ENCODE measurements around the gene KRTAP10-5.

The KRTAP10-5 gene

DNA sequence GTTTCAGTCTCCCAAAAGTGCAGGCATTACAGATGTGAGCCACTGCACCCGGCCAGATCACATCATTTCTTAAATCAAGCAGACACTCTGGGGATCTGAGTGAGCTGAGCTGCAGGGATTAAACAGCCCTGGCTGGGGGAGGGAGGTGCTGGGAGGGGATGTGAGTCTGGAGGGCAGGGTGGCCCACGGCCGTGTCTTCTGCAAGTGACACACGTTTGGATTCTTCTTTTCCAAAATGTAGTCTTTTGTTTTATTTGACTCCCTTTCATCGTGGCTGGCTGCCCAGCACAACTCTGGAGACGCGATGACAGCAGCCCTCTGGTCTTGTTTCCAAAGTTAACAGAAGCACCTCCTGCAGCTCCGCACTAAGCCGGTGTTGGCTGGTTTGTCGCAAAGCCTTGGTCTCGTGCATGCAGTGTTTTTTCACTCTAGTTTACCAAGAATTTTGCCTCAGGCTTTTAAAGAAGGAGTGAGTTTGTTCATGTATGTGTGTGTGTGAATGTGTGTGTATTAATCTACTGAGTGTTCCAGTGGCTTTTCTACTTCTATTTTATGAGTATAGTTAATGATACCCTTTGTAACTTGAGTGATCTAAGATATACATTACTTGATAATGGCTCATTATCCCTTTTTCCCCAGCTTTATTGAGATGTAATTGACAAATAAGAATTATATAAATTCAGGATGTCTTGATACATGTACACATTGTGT lies 2.8 kb upstream of the KRTAP10-5 start:
- H3K27me3 ChIP-seq (ENCODE audit: control insufficient read depth in 5 of 5, insufficient read depth in 4 of 5, low read length in 5 of 5), result peaks cover 6 to 15% (median 11%) of the 10 kb centered on the region in 5 donors

GRCh38 chr21:44582055-44582454 lies 1.7 kb upstream of the KRTAP10-5 start:
- Histone ChIP-seq H3K9me3 (ENCODE audit: control insufficient read depth in 5 of 5, low read length in 5 of 5) (peaks cover 3 to 29% (median 19%) of the 10 kb centered on the region in 5 donors), H3K9ac (ENCODE audit: low read length in 5 of 5) (no peak overlapping the region), H3K4me1 (ENCODE audit: control insufficient read depth in 5 of 5, insufficient read depth in 5 of 5, low read length in 5 of 5) (no peaks in the 10 kb centered on the region), H3K36me3 (ENCODE audit: control insufficient read depth in 5 of 5, insufficient read depth in 5 of 5, low read length in 5 of 5) (no peaks in the 10 kb centered on the region), H3K27ac (ENCODE audit: low read depth, low read length) (no peak overlapping the region), H3K27me3 (ENCODE audit: control insufficient read depth in 5 of 5, insufficient read depth in 4 of 5, low read length in 5 of 5) (peaks cover 6 to 15% (median 11%) of the 10 kb centered on the region in 5 donors), H3K4me3 (ENCODE audit: low read depth in 1 of 5, low read length in 5 of 5) (no peak overlapping the region)

More for the DNA sequence above, 2.8 kb upstream of the KRTAP10-5 start:
- no peak overlapping the region for H3K9ac ChIP-seq (ENCODE audit: low read length in 5 of 5)
- H3K4me3 ChIP-seq (ENCODE audit: low read depth in 1 of 5, low read length in 5 of 5), result no peak overlapping the region
- H3K9me3 ChIP-seq (ENCODE audit: control insufficient read depth in 5 of 5, low read length in 5 of 5), result peaks cover 0 to 24% (median 14%) of the 10 kb centered on the region in 5 donors
- no peak overlapping the region for H3K27ac ChIP-seq (ENCODE audit: low read depth, low read length)
- no peaks in the 10 kb centered on the region for H3K36me3 ChIP-seq (ENCODE audit: control insufficient read depth in 5 of 5, insufficient read depth in 5 of 5, low read length in 5 of 5)
- H3K4me1 ChIP-seq (ENCODE audit: control insufficient read depth in 5 of 5, insufficient read depth in 5 of 5, low read length in 5 of 5), result no peaks in the 10 kb centered on the region

DNA sequence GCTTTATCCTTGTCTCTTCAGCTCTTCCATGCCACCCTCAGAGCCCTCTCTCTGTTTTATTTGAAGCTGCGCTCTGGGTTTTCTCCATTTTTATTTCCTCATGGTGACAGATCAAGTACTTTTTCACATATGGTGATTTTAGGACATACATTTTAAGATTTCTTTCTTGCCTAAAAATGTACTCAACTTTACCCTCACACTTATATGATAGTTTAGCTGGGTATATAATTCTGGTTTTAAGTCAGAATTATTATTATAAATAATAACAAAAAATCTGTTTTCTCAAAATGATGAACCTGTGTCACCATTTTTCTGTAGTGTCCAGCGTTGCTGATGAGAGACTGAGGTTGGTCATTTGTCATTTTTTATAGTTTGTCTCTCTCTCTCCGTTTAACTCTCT lies 754 bp upstream of the KRTAP10-5 start:
- H3K9me3 ChIP-seq (ENCODE audit: control insufficient read depth in 5 of 5, low read length in 5 of 5), result peaks cover 7 to 34% (median 27%) of the 10 kb centered on the region in 5 donors
- H3K27ac ChIP-seq (ENCODE audit: low read depth, low read length), result no peak overlapping the region

GRCh38 chr21:44579833-44580144 lies 615 bp downstream of the KRTAP10-5 start:
- Histone ChIP-seq H3K9ac (ENCODE audit: low read length in 5 of 5) (no peak overlapping the region), H3K27ac (ENCODE audit: low read depth, low read length) (no peak overlapping the region), H3K4me1 (ENCODE audit: control insufficient read depth in 5 of 5, insufficient read depth in 5 of 5, low read length in 5 of 5) (no peaks in the 10 kb centered on the region), H3K9me3 (ENCODE audit: control insufficient read depth in 5 of 5, low read length in 5 of 5) (peaks cover 7 to 33% (median 29%) of the 10 kb centered on the region in 5 donors), H3K36me3 (ENCODE audit: control insufficient read depth in 5 of 5, insufficient read depth in 5 of 5, low read length in 5 of 5) (no peaks in the 10 kb centered on the region), H3K4me3 (ENCODE audit: low read depth in 1 of 5, low read length in 5 of 5) (no peak overlapping the region), H3K27me3 (ENCODE audit: control insufficient read depth in 5 of 5, insufficient read depth in 4 of 5, low read length in 5 of 5) (peaks cover 0 to 9% (median 6%) of the 10 kb centered on the region in 5 donors)

More for the DNA sequence above, 754 bp upstream of the KRTAP10-5 start:
- no peaks in the 10 kb centered on the region for H3K4me1 ChIP-seq (ENCODE audit: control insufficient read depth in 5 of 5, insufficient read depth in 5 of 5, low read length in 5 of 5)
- peaks cover 6 to 15% (median 11%) of the 10 kb centered on the region in 5 donors for H3K27me3 ChIP-seq (ENCODE audit: control insufficient read depth in 5 of 5, insufficient read depth in 4 of 5, low read length in 5 of 5)
- no peak overlapping the region for H3K9ac ChIP-seq (ENCODE audit: low read length in 5 of 5)
- no peaks in the 10 kb centered on the region for H3K36me3 ChIP-seq (ENCODE audit: control insufficient read depth in 5 of 5, insufficient read depth in 5 of 5, low read length in 5 of 5)
- H3K4me3 ChIP-seq (ENCODE audit: low read depth in 1 of 5, low read length in 5 of 5), result no peak overlapping the region

DNA sequence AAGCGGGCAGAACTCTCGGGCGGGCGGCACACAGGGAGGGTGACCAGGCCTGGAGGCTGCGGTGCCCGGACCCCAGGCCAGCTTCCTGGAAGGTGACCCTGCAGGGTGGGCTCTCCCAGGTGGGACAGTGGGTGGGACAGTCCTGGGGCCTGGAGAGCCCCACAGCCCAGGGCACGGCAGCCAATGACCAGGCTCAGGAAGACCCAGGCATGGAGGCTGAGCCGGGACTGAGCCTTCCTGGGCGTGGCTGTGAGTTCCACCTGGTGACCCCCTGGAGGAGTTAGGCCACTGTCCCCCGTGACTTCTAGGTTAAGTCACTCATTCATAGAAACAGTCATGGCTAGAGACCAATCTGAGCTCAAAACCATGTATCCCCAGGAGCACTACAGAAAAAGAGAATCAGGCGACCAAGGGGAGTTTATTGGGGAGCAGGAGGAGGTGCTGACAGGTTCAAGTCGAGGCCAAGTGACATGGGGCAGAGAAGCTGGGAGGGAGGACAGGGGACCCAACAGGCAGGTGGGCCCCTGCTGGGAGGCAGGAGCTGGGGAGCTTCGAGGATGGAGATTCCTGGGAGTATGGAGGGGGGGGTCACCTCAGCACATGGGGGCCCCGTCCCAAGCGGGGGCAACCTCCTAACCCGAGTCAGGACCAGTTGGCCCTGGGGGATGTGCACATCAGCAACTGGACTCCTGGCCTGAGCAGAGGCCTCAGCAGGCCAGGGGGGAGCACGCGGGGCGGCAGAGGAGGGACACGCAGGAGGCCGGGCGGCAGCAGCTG lies 1.2 kb downstream of the KRTAP10-5 start:
- Histone ChIP-seq H3K4me3 (ENCODE audit: low read depth in 1 of 5, low read length in 5 of 5) (no peak overlapping the region), H3K27me3 (ENCODE audit: control insufficient read depth in 5 of 5, insufficient read depth in 4 of 5, low read length in 5 of 5) (peaks cover 0 to 12% (median 6%) of the 10 kb centered on the region in 5 donors), H3K9ac (ENCODE audit: low read length in 5 of 5) (no peak overlapping the region), H3K4me1 (ENCODE audit: control insufficient read depth in 5 of 5, insufficient read depth in 5 of 5, low read length in 5 of 5) (peaks cover 0 to 4% (median 0%) of the 10 kb centered on the region in 5 donors), H3K9me3 (ENCODE audit: control insufficient read depth in 5 of 5, low read length in 5 of 5) (peaks cover 7 to 33% (median 29%) of the 10 kb centered on the region in 5 donors), H3K27ac (ENCODE audit: low read depth, low read length) (no peak overlapping the region), H3K36me3 (ENCODE audit: control insufficient read depth in 5 of 5, insufficient read depth in 5 of 5, low read length in 5 of 5) (no peaks in the 10 kb centered on the region)

- peaks cover 0 to 6% (median 4%) of the 10 kb centered on the region in 5 donors for H3K27me3 ChIP-seq (ENCODE audit: control insufficient read depth in 5 of 5, insufficient read depth in 4 of 5, low read length in 5 of 5)
- H3K4me1 ChIP-seq (ENCODE audit: control insufficient read depth in 5 of 5, insufficient read depth in 5 of 5, low read length in 5 of 5), result peaks cover 0 to 4% (median 0%) of the 10 kb centered on the region in 5 donors
- no peak overlapping the region for H3K27ac ChIP-seq (ENCODE audit: low read depth, low read length)
- peaks cover 7 to 33% (median 29%) of the 10 kb centered on the region in 5 donors for H3K9me3 ChIP-seq (ENCODE audit: control insufficient read depth in 5 of 5, low read length in 5 of 5)
- no peak overlapping the region for H3K4me3 ChIP-seq (ENCODE audit: low read depth in 1 of 5, low read length in 5 of 5)
- H3K36me3 ChIP-seq (ENCODE audit: control insufficient read depth in 5 of 5, insufficient read depth in 5 of 5, low read length in 5 of 5), result no peaks in the 10 kb centered on the region
- H3K9ac ChIP-seq (ENCODE audit: low read length in 5 of 5), result no peak overlapping the region
These were observed 1.9 kb downstream of the KRTAP10-5 start for GRCh38 chr21:44578371-44579055.

DNA sequence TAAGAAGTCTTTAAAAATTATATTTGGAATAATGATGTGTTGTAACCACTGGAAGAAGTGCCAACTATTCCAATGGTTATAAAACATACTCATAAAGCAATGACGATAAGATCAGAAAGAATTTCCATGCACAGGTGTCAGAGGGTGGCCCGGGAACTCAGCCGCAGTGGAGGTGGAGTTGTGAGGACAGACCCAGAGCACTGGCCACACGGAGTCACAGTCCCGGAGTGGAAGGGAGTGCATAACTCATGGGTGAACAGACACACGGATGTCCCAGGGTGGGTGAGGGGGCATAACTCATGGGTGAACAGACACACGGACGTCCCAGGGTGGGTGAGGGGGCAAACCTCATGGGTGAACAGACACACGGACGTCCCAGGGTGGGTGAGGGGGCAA lies 4.4 kb downstream of the KRTAP10-5 start:
- Histone ChIP-seq H3K36me3 (ENCODE audit: control insufficient read depth in 5 of 5, insufficient read depth in 5 of 5, low read length in 5 of 5) (no peaks in the 10 kb centered on the region), H3K9me3 (ENCODE audit: control insufficient read depth in 5 of 5, low read length in 5 of 5) (peaks cover 7 to 40% (median 31%) of the 10 kb centered on the region in 5 donors), H3K4me3 (ENCODE audit: low read depth in 1 of 5, low read length in 5 of 5) (no peak overlapping the region), H3K4me1 (ENCODE audit: control insufficient read depth in 5 of 5, insufficient read depth in 5 of 5, low read length in 5 of 5) (peaks cover 0 to 4% (median 0%) of the 10 kb centered on the region in 5 donors), H3K27ac (ENCODE audit: low read depth, low read length) (no peak overlapping the region), H3K9ac (ENCODE audit: low read length in 5 of 5) (no peak overlapping the region), H3K27me3 (ENCODE audit: control insufficient read depth in 5 of 5, insufficient read depth in 4 of 5, low read length in 5 of 5) (peaks cover 0 to 6% (median 4%) of the 10 kb centered on the region in 5 donors)

GRCh38 chr21:44575307-44576024 lies 4.9 kb downstream of the KRTAP10-5 start:
- no peak overlapping the region for H3K9ac ChIP-seq (ENCODE audit: low read length in 5 of 5)
- H3K4me3 ChIP-seq (ENCODE audit: low read depth in 1 of 5, low read length in 5 of 5), result no peak overlapping the region
- H3K9me3 ChIP-seq (ENCODE audit: control insufficient read depth in 5 of 5, low read length in 5 of 5), result peaks cover 7 to 40% (median 28%) of the 10 kb centered on the region in 5 donors
- no peak overlapping the region for H3K27ac ChIP-seq (ENCODE audit: low read depth, low read length)
- H3K36me3 ChIP-seq (ENCODE audit: control insufficient read depth in 5 of 5, insufficient read depth in 5 of 5, low read length in 5 of 5), result no peaks in the 10 kb centered on the region
- peaks cover 0 to 6% (median 4%) of the 10 kb centered on the region in 5 donors for H3K27me3 ChIP-seq (ENCODE audit: control insufficient read depth in 5 of 5, insufficient read depth in 4 of 5, low read length in 5 of 5)
- H3K4me1 ChIP-seq (ENCODE audit: control insufficient read depth in 5 of 5, insufficient read depth in 5 of 5, low read length in 5 of 5), result peaks cover 0 to 4% (median 0%) of the 10 kb centered on the region in 5 donors

DNA sequence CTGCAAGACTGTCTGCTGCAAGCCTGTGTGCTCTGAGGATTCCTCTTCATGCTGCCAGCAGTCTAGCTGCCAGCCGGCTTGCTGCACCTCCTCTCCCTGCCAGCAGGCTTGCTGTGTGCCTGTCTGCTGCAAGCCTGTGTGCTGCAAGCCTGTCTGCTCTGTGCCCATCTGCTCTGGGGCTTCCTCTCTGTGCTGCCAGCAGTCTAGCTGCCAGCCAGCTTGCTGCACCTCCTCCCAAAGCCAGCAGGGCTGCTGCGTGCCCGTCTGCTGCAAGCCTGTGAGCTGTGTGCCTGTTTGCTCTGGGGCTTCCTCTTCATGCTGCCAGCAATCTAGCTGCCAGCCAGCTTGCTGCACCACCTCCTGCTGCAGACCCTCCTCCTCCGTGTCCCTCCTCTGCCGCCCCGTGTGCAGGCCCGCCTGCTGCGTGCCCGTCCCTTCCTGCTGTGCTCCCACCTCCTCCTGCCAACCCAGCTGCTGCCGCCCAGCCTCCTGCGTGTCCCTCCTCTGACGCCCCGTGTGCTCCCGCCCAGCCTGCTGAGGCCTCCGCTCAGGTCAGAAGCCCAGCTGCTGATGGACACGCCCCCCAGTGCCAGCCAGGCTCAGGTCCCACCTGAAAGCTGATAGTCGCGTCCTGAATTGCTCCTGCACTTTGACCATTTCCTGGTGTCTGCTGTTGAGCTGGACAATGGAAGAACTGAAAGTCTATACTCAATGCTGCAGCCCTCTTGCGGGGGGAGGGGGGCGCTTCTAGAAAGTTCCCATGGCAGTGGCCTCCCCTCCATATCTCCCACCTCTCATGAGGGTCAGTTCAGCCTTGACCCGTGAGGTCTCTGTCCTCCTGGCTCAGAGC lies 5.7 kb downstream of the KRTAP10-5 start:
- H3K4me1 ChIP-seq (ENCODE audit: control insufficient read depth in 5 of 5, insufficient read depth in 5 of 5, low read length in 5 of 5), result peaks cover 0 to 4% (median 0%) of the 10 kb centered on the region in 5 donors
- peaks cover 7 to 36% (median 23%) of the 10 kb centered on the region in 5 donors for H3K9me3 ChIP-seq (ENCODE audit: control insufficient read depth in 5 of 5, low read length in 5 of 5)
- no peak overlapping the region for H3K9ac ChIP-seq (ENCODE audit: low read length in 5 of 5)
- no peak overlapping the region for H3K4me3 ChIP-seq (ENCODE audit: low read depth in 1 of 5, low read length in 5 of 5)
- no peaks in the 10 kb centered on the region for H3K36me3 ChIP-seq (ENCODE audit: control insufficient read depth in 5 of 5, insufficient read depth in 5 of 5, low read length in 5 of 5)
- H3K27ac ChIP-seq (ENCODE audit: low read depth, low read length), result no peak overlapping the region
- peaks cover 0 to 12% (median 4%) of the 10 kb centered on the region in 5 donors for H3K27me3 ChIP-seq (ENCODE audit: control insufficient read depth in 5 of 5, insufficient read depth in 4 of 5, low read length in 5 of 5)
